WERI-Rb-1 (cell line): Measurements from ENCODE around the gene NUP37.
A peak's percentile ranks its signal among the peaks of the same experiment; 100 is the strongest.

Experiments
- DNase-seq: peaks from one replicate; pipeline ENCODE4 v3.0.0-alpha.2; 2020
- H3K27ac ChIP-seq: fragments of 250-450 bp; sonication (Bioruptor Pico); 2 replicates; pipeline ENCODE4 v1.5.1; 2020; ENCODE audit warnings: mild to moderate bottlenecking, moderate library complexity
- H3K27me3 ChIP-seq: fragments of 250-450 bp; sonication (Bioruptor Pico); 2 replicates; pipeline ENCODE4 v1.5.1; 2021; ENCODE audit warnings: mild to moderate bottlenecking, low read depth, moderate library complexity; ENCODE audit not compliant: insufficient read depth, severe bottlenecking
- H3K36me3 ChIP-seq: fragments of 250-450 bp; sonication (Bioruptor Pico); 2 replicates; pipeline ENCODE4 v1.5.1; 2020; ENCODE audit warnings: mild to moderate bottlenecking, moderate library complexity
- H3K4me3 ChIP-seq: 2 replicates; pipeline ENCODE4 v1.5.1; 2011; ENCODE audit warnings: low read depth, mild to moderate bottlenecking, control low read depth, low read length
- H3K9me3 ChIP-seq: fragments of 250-450 bp; sonication (Bioruptor Pico); 2 replicates; pipeline ENCODE4 v1.5.1; 2021; ENCODE audit warnings: mild to moderate bottlenecking, moderate library complexity; ENCODE audit not compliant: severe bottlenecking
- CTCF ChIP-seq: IDR thresholded peaks from 2 replicates; pipeline ENCODE4 v1.5.1; 2011; ENCODE audit warnings: low read depth, mild to moderate bottlenecking, control low read depth, inconsistent platforms, low read length

Gene NUP37

GRCh38 chr12:102062419-102062806 is 57.5 kb downstream of the NUP37 start:
- H3K4me3 ChIP-seq: peak overlapping the region; percentile 85
- H3K36me3 ChIP-seq: no peaks in the 10 kb centered on the region
- H3K27me3 ChIP-seq: no peaks in the 10 kb centered on the region
- DNase-seq: no peak
- no peak for TF ChIP-seq CTCF
- H3K9me3 ChIP-seq: no peaks in the 10 kb centered on the region
- H3K27ac ChIP-seq: no peak overlapping the region

- no peaks in the 10 kb centered on the region for H3K9me3 ChIP-seq
- peak within 1 kb of the TSS; percentile 54 for H3K27ac ChIP-seq
- peak within 1 kb of the TSS; percentile 85 for H3K4me3 ChIP-seq
- H3K27me3 ChIP-seq: no peaks in the 10 kb centered on the region
- H3K36me3 ChIP-seq: no peaks in the 10 kb centered on the region
- TF ChIP-seq CTCF: no peak
- DNase-seq: peak; percentile 94
Measured at GRCh38 chr12:102061560-102062418, 58.1 kb downstream of the NUP37 start, which contains the start of gene WASHC3. TSS of gene WASHC3 (minus strand) at chr12:102061991. CDS start at chr12:102061962, 29 bp downstream.

GRCh38 chr12:102061096-102061559 is 58.8 kb downstream of the NUP37 start:
- H3K27me3 ChIP-seq: no peaks in the 10 kb centered on the region
- no peaks in the 10 kb centered on the region for H3K9me3 ChIP-seq
- H3K27ac ChIP-seq: peak overlapping the region; percentile 54
- H3K4me3 ChIP-seq: peak overlapping the region; percentile 85
- H3K36me3 ChIP-seq: no peaks in the 10 kb centered on the region
- no peak for DNase-seq
- no peak for TF ChIP-seq CTCF

GRCh38 chr12:102059343-102059742 is 60.6 kb downstream of the NUP37 start:
- no peak for DNase-seq
- H3K27me3 ChIP-seq: no peaks in the 10 kb centered on the region
- no peaks in the 10 kb centered on the region for H3K36me3 ChIP-seq
- no peak overlapping the region for H3K27ac ChIP-seq
- no peaks in the 10 kb centered on the region for H3K9me3 ChIP-seq
- no peak overlapping the region for H3K4me3 ChIP-seq
- TF ChIP-seq CTCF: no peak

- TF ChIP-seq CTCF: no peak
- no peaks in the 10 kb centered on the region; the same call in 1 of the 2 replicates for H3K36me3 ChIP-seq
- DNase-seq: no peak
- H3K27me3 ChIP-seq: no peaks in the 10 kb centered on the region
- no peak overlapping the region for H3K4me3 ChIP-seq
- no peaks in the 10 kb centered on the region for H3K9me3 ChIP-seq
- H3K27ac ChIP-seq: no peak overlapping the region
Measured at GRCh38 chr12:102054345-102054744, 65.6 kb downstream of the NUP37 start.
